Naive thymus-derived CD4-positive, alpha-beta T cell (primary cell): ENCODE data around the gene B3GAT2. TPM values are rescaled to one million over a fixed set of nuclear protein-coding genes. Genes with fewer than 3 reads are reported as not detected.

ENCODE experiments used
- ATAC-seq: fragments of 150-1000 bp; cut with Tn5 transposase; 2 replicates; pipeline ENCODE4 v1.10.0; 2021; ENCODE audit warnings: mild to moderate bottlenecking, moderate library complexity
- CTCF ChIA-PET: fragments of 350-600 bp; sonication (Branson Sonifier 250); formaldehyde crosslinking; loops from one replicate; lab custom pipeline; 2021; ENCODE audit warnings: antibody characterized with exemption; lab: Charles Lee
- POLR2A ChIA-PET: fragments of 350-600 bp; sonication (Branson Sonifier 250); formaldehyde crosslinking; loops from one replicate; lab custom pipeline; 2021; ENCODE audit warnings: antibody characterized with exemption, inconsistent platforms; lab: Charles Lee
- DNase-seq, 9 donors: peaks; one replicate each; pipeline versions ENCODE4 v3.0.0 to v3.0.0-alpha.2; 2020 to 2022; ENCODE audit warnings: mixed read lengths in 1 of 9
- H3K27ac ChIP-seq: one replicate; pipeline ENCODE4 v1.7.0; 2013; ENCODE audit warnings: mild to moderate bottlenecking, low read depth, low read length, moderate library complexity
- H3K27me3 ChIP-seq, 2 donors: one replicate each; pipeline ENCODE4 v1.7.0; 2013; ENCODE audit warnings: low read length in 2 of 2, mild to moderate bottlenecking in 2 of 2, moderate library complexity in 2 of 2; ENCODE audit not compliant: control insufficient read depth in 2 of 2, insufficient read depth in 2 of 2
- H3K36me3 ChIP-seq, 3 experiments: 1 replicate in 2 of 3; 2 replicates in 1 of 3; pipeline ENCODE4 v1.7.0; 2013; ENCODE audit warnings: low read length in 3 of 3, mild to moderate bottlenecking in 3 of 3, moderate library complexity in 1 of 3; ENCODE audit not compliant: insufficient read depth in 3 of 3, control insufficient read depth in 2 of 3
- H3K4me1 ChIP-seq, 2 donors: one replicate each; pipeline ENCODE4 v1.7.0; 2013; ENCODE audit warnings: low read length in 2 of 2, mild to moderate bottlenecking in 2 of 2, moderate library complexity in 1 of 2; ENCODE audit not compliant: control insufficient read depth in 2 of 2, insufficient read depth in 2 of 2
- H3K4me3 ChIP-seq: 2 replicates; pipeline ENCODE4 v1.7.0; 2013; ENCODE audit warnings: mild to moderate bottlenecking, low read length
- H3K9me3 ChIP-seq, 3 experiments: 1 replicate in 2 of 3; 2 replicates in 1 of 3; pipeline ENCODE4 v1.7.0; 2013; ENCODE audit warnings: low read length in 3 of 3; ENCODE audit not compliant: control insufficient read depth in 2 of 3
- H3K27ac Mint-ChIP-seq, 9 donors: one replicate each; pipeline ENCODE4 v1.8.0; 2020 to 2022; ENCODE audit warnings: mixed read lengths in 9 of 9, mild to moderate bottlenecking in 8 of 9, moderate library complexity in 5 of 9, inconsistent platforms in 2 of 9
- H3K27me3 Mint-ChIP-seq, 5 donors: one replicate each; pipeline ENCODE4 v1.8.0; 2021 to 2022; ENCODE audit warnings: mixed read lengths in 5 of 5, mild to moderate bottlenecking in 1 of 5
- H3K36me3 Mint-ChIP-seq, 5 donors: one replicate each; pipeline ENCODE4 v1.8.0; 2020 to 2022; ENCODE audit warnings: mixed read lengths in 5 of 5, mild to moderate bottlenecking in 3 of 5, inconsistent platforms in 1 of 5
- H3K4me1 Mint-ChIP-seq, 7 donors: one replicate each; pipeline ENCODE4 v1.8.0; 2020 to 2022; ENCODE audit warnings: mixed read lengths in 7 of 7, mild to moderate bottlenecking in 3 of 7, inconsistent platforms in 1 of 7
- H3K4me3 Mint-ChIP-seq, 10 donors: one replicate each; pipeline ENCODE4 v1.8.0; 2020 to 2022; ENCODE audit warnings: mild to moderate bottlenecking in 10 of 10, mixed read lengths in 10 of 10, moderate library complexity in 6 of 10, inconsistent platforms in 2 of 10
- H3K9me3 Mint-ChIP-seq, 11 donors: one replicate each; pipeline ENCODE4 v1.8.0; 2020 to 2022; ENCODE audit warnings: mixed read lengths in 11 of 11, mild to moderate bottlenecking in 4 of 11, inconsistent platforms in 1 of 11, moderate library complexity in 1 of 11
- intact Hi-C, 2 donors: fragments of 100-400 bp; cut with micrococcal nuclease; formaldehyde crosslinking; loops; one replicate each; pipeline ENCODE4 v1.15.1; 2023
- polyA plus RNA-seq, 2 donors: library from polyadenylated mRNA; unstranded; fragments of 300-500 nt; fragmentation: Illumina TruSeq; gene quantifications; one replicate each; pipeline ENCODE4 v1.2.3, GENCODE V29; 2021
- total RNA-seq, 6 experiments: library from RNA in 5 of 6; stranded (reverse) in 5 of 6; gene quantifications; 1 replicate in 5 of 6; 2 replicates in 1 of 6; pipeline ENCODE4 v1.2.3 and lab custom pipeline; 2021 to 2026

B3GAT2 gene
- total and polyA plus RNA-seq, 7 experiments from 2014 or later: 0.49 to 0.72 TPM; not detected in 5

- peaks cover 0 to 3% (median 0%) of the 10 kb centered on the region in 11 donors for H3K9me3 Mint-ChIP-seq
- ChIA-PET CTCF (no interaction called here), POLR2A (no interaction called here)
- H3K9me3 ChIP-seq: no peaks in the 10 kb centered on the region
- intact Hi-C loops: no loop called here
- H3K4me3 Mint-ChIP-seq: no peak overlapping the region
- no peak for DNase-seq
- H3K27me3 Mint-ChIP-seq: peaks cover 0 to 11% (median 6%) of the 10 kb centered on the region in 5 donors
- H3K27me3 ChIP-seq: no peaks in the 10 kb centered on the region
- no peaks in the 10 kb centered on the region for H3K36me3 Mint-ChIP-seq
- H3K4me3 ChIP-seq: no peak overlapping the region
- no peak overlapping the region for H3K27ac Mint-ChIP-seq
- H3K4me1 Mint-ChIP-seq: no peaks in the 10 kb centered on the region
- no peak for ATAC-seq
- no peaks in the 10 kb centered on the region for H3K4me1 ChIP-seq
- no peak overlapping the region for H3K27ac ChIP-seq
- H3K36me3 ChIP-seq: no peaks in the 10 kb centered on the region
Observed at GRCh38 chr6:70985156-70985555, 28.3 kb upstream of the B3GAT2 start.

DNA sequence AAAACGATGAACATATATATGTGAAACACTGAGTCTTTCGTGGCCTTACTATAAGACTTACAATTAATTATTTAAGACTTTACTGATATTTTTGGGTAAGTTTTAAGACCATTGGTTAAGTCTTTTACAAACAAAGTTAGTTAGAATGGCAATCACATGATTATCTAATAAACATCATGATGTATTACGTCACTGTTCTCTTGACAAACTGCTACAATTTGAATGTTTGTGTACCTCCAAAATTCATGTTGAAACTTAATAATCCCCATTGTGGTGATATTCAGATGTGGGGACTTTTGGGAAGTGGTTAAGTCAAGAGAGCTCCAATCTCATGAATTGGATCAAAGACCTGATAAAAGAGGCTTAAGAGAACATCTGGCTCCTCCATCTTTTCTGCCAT lies 25.9 kb upstream of the B3GAT2 start:
- H3K9me3 Mint-ChIP-seq: peaks cover 0 to 7% (median 2%) of the 10 kb centered on the region in 11 donors
- Histone ChIP-seq H3K9me3 (no peaks in the 10 kb centered on the region), H3K27me3 (no peaks in the 10 kb centered on the region), H3K27ac (no peak overlapping the region), H3K36me3 (no peaks in the 10 kb centered on the region), H3K4me3 (no peak overlapping the region), H3K4me1 (no peaks in the 10 kb centered on the region)
- intact Hi-C loops: no loop called here
- ChIA-PET CTCF (no interaction called here), POLR2A (no interaction called here)
- DNase-seq (no peak), ATAC-seq (no peak)
- no peaks in the 10 kb centered on the region for H3K4me1 Mint-ChIP-seq
- H3K4me3 Mint-ChIP-seq: no peak overlapping the region
- H3K27me3 Mint-ChIP-seq: peaks cover 0 to 6% (median 2%) of the 10 kb centered on the region in 5 donors
- no peaks in the 10 kb centered on the region for H3K36me3 Mint-ChIP-seq
- no peak overlapping the region for H3K27ac Mint-ChIP-seq

DNA sequence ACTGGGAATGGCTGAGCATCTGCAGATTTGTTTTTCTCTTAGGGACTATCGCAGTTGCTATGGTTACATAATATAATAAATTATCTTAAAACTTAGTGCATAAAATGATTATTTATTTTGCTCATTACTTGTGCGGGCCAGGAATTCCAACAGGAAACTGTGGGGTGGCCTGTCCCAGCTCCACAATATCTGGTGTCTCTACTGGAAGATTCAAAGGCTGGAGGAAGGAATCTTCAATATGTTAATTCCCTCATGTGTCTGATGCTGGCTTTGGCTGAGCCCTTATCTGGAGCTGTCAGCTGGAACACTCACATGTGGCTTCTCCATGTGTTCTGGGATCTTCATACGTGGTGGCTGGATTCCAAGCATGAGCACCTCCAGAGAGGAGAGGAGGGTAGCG lies 23.9 kb upstream of the B3GAT2 start:
- H3K27ac Mint-ChIP-seq: no peak overlapping the region

GRCh38 chr6:70973604-70974003 lies 16.7 kb upstream of the B3GAT2 start:
- H3K27ac ChIP-seq: no peak overlapping the region
- ChIA-PET CTCF (no interaction called here), POLR2A (no interaction called here)
- intact Hi-C loops: no loop called here
- peaks cover 4 to 33% (median 31%) of the 10 kb centered on the region in 5 donors for H3K27me3 Mint-ChIP-seq
- no peak overlapping the region for H3K27ac Mint-ChIP-seq
- DNase-seq (no peak), ATAC-seq (no peak)
- no peaks in the 10 kb centered on the region for H3K27me3 ChIP-seq
- no peaks in the 10 kb centered on the region for H3K4me1 ChIP-seq
- no peak overlapping the region for H3K4me3 ChIP-seq
- peaks cover 0 to 3% (median 0%) of the 10 kb centered on the region in 5 donors for H3K36me3 Mint-ChIP-seq
- no peaks in the 10 kb centered on the region for H3K36me3 ChIP-seq
- no peak overlapping the region for H3K4me3 Mint-ChIP-seq
- peaks cover 0 to 8% (median 5%) of the 10 kb centered on the region in 11 donors for H3K9me3 Mint-ChIP-seq
- H3K9me3 ChIP-seq: no peaks in the 10 kb centered on the region
- no peaks in the 10 kb centered on the region for H3K4me1 Mint-ChIP-seq

More for the DNA sequence above, 23.9 kb upstream of the B3GAT2 start:
- ChIA-PET CTCF (no interaction called here), POLR2A (no interaction called here)
- Mint-ChIP-seq H3K27me3 (peaks cover 3 to 13% (median 5%) of the 10 kb centered on the region in 5 donors), H3K4me3 (no peak overlapping the region), H3K4me1 (no peaks in the 10 kb centered on the region), H3K9me3 (peaks cover 0 to 7% (median 3%) of the 10 kb centered on the region in 11 donors), H3K36me3 (no peaks in the 10 kb centered on the region)
- DNase-seq (no peak), ATAC-seq (no peak)
- H3K27ac ChIP-seq: no peak overlapping the region
- no peaks in the 10 kb centered on the region for H3K36me3 ChIP-seq
- intact Hi-C loops: no loop called here
- H3K4me3 ChIP-seq: no peak overlapping the region
- H3K9me3 ChIP-seq: no peaks in the 10 kb centered on the region
- no peaks in the 10 kb centered on the region for H3K4me1 ChIP-seq
- no peaks in the 10 kb centered on the region for H3K27me3 ChIP-seq

GRCh38 chr6:70967049-70967448 lies 10.2 kb upstream of the B3GAT2 start:
- CTCF ChIA-PET: no interaction called here
- no peak overlapping the region for H3K4me3 Mint-ChIP-seq
- POLR2A ChIA-PET: no interaction called here
- no peak overlapping the region for H3K27ac Mint-ChIP-seq
- intact Hi-C loops: no loop called here
- no peaks in the 10 kb centered on the region for H3K4me1 Mint-ChIP-seq
- H3K27me3 Mint-ChIP-seq: peaks cover 0 to 6% (median under 1%) of the 10 kb centered on the region in 5 donors
- H3K9me3 ChIP-seq: no peaks in the 10 kb centered on the region
- no peaks in the 10 kb centered on the region for H3K4me1 ChIP-seq
- no peak overlapping the region for H3K4me3 ChIP-seq
- no peaks in the 10 kb centered on the region for H3K36me3 ChIP-seq
- no peak for ATAC-seq
- peaks cover 0 to 3% (median 0%) of the 10 kb centered on the region in 11 donors for H3K9me3 Mint-ChIP-seq
- no peak overlapping the region for H3K27ac ChIP-seq
- DNase-seq: no peak
- no peaks in the 10 kb centered on the region for H3K27me3 ChIP-seq
- H3K36me3 Mint-ChIP-seq: no peaks in the 10 kb centered on the region

GRCh38 chr6:70957284-70957617 lies 391 bp upstream of the B3GAT2 start:
- peak overlapping the region in 8 of 10 donors; percentile 39 to 92 (median 72) for H3K4me3 Mint-ChIP-seq
- Histone ChIP-seq H3K4me1 (peaks cover 0 to 7% of the 10 kb centered on the region in 2 donors), H3K9me3 (no peaks in the 10 kb centered on the region), H3K36me3 (no peaks in the 10 kb centered on the region), H3K4me3 (no peak overlapping the region), H3K27me3 (peaks cover 0 to 10% of the 10 kb centered on the region in 2 donors), H3K27ac (no peak overlapping the region)
- ATAC-seq (no peak), DNase-seq (peak in 1 of 9 donors; percentile 1)
- peaks cover 55 to 75% (median 60%) of the 10 kb centered on the region in 5 donors for H3K27me3 Mint-ChIP-seq
- CTCF ChIA-PET: no interaction called here
- H3K9me3 Mint-ChIP-seq: peaks cover 0 to under 1% (median 0%) of the 10 kb centered on the region in 11 donors
- peaks cover 9 to 19% (median 16%) of the 10 kb centered on the region in 7 donors for H3K4me1 Mint-ChIP-seq
- no peak overlapping the region for H3K27ac Mint-ChIP-seq
- no peaks in the 10 kb centered on the region for H3K36me3 Mint-ChIP-seq
- POLR2A ChIA-PET: no interaction called here
- intact Hi-C loops: loop anchor here (5.0 to 10.0 kb wide), 5 partner anchors 435 to 1092 kb away; partner anchors contain the start of gene COL19A1 (in 1 of the 2)

- H3K27ac Mint-ChIP-seq: no peak overlapping the region
- peaks cover 9 to 19% (median 16%) of the 10 kb centered on the region in 7 donors for H3K4me1 Mint-ChIP-seq
- peak overlapping the region; percentile 70 to 92 (median 79) for H3K4me3 Mint-ChIP-seq
- no peaks in the 10 kb centered on the region for H3K9me3 Mint-ChIP-seq
- peaks cover 0 to 10% of the 10 kb centered on the region in 2 donors for H3K27me3 ChIP-seq
- no peaks in the 10 kb centered on the region for H3K36me3 Mint-ChIP-seq
- H3K4me3 ChIP-seq: peak overlapping the region; percentile 62
- ATAC-seq: no peak
- no peaks in the 10 kb centered on the region for H3K36me3 ChIP-seq
- CTCF ChIA-PET: interaction anchor here (0.6 to 1.4 kb wide), 7 partner anchors 47 to 735 kb away, joined by 3 to 10 read pairs (median 4); no protein-coding TSS in a partner anchor
- no peak for DNase-seq
- peaks cover 55 to 85% (median 60%) of the 10 kb centered on the region in 5 donors for H3K27me3 Mint-ChIP-seq
- intact Hi-C loops: loop anchor here (1.0 to 10.0 kb wide), 7 partner anchors 250 to 1091 kb away; partner anchors contain the start of gene COL19A1 (in 1 of the 2)
- H3K4me1 ChIP-seq: peaks cover 0 to 7% of the 10 kb centered on the region in 2 donors
- no peaks in the 10 kb centered on the region for H3K9me3 ChIP-seq
- H3K27ac ChIP-seq: no peak overlapping the region
- POLR2A ChIA-PET: interaction anchor here (0.5 kb wide), 1 partner anchor 56 kb away, joined by 4 read pairs; no protein-coding TSS in a partner anchor
Observed at GRCh38 chr6:70956191-70956450, 739 bp downstream of the B3GAT2 start.
